Ishikawa (cell line): Measurements from ENCODE around the gene MALRD1.

Experiments used
- CEBPB ChIP-seq: IDR thresholded peaks from 2 replicates; pipeline ENCODE4 v1.6.1; 2012
- CREB1 ChIP-seq: IDR thresholded peaks from 2 replicates; pipeline ENCODE4 v1.6.1; 2012; ENCODE audit warnings: low read depth
- EGR1 ChIP-seq: IDR thresholded peaks from 2 replicates; pipeline ENCODE4 v1.6.1; 2012
- EP300 ChIP-seq: IDR thresholded peaks from 2 replicates; pipeline ENCODE4 v1.6.1; 2012; ENCODE audit warnings: borderline replicate concordance
- FOXM1 ChIP-seq: IDR thresholded peaks from 2 replicates; pipeline ENCODE4 v1.6.1; 2012; ENCODE audit warnings: low read depth, borderline replicate concordance
- MAX ChIP-seq: IDR thresholded peaks from 2 replicates; pipeline ENCODE4 v1.6.1; 2012
- NFIC ChIP-seq: IDR thresholded peaks from 2 replicates; pipeline ENCODE4 v1.6.1; 2012
- RAD21 ChIP-seq: IDR thresholded peaks from 2 replicates; pipeline ENCODE4 v1.6.1; 2012; ENCODE audit warnings: low read depth
- REST ChIP-seq: IDR thresholded peaks from 2 replicates; pipeline ENCODE4 v1.6.1; 2012; ENCODE audit warnings: low read depth, mild to moderate bottlenecking
- TAF1 ChIP-seq: IDR thresholded peaks from 2 replicates; pipeline ENCODE4 v1.6.1; 2012; ENCODE audit warnings: low read depth, mild to moderate bottlenecking
- TCF12 ChIP-seq: IDR thresholded peaks from 2 replicates; pipeline ENCODE4 v1.6.1; 2012; ENCODE audit warnings: low read depth
- TEAD4 ChIP-seq: IDR thresholded peaks from 2 replicates; pipeline ENCODE4 v1.6.1; 2012
- YY1 ChIP-seq: IDR thresholded peaks from 2 replicates; pipeline ENCODE4 v1.6.1; 2012; ENCODE audit warnings: low read depth
- ZBTB7A ChIP-seq: IDR thresholded peaks from 2 replicates; pipeline ENCODE4 v1.6.1; 2012; ENCODE audit warnings: low read depth
- TF ChIP-seq, protein P1 (sequence below): IDR thresholded peaks from 2 replicates; pipeline ENCODE4 v1.6.1; 2012

Gene MALRD1

GRCh38 chr10:19194866-19195265 lies 146.3 kb downstream of the MALRD1 start:
- TF ChIP-seq YY1 (no peak), FOXM1 (no peak), REST (no peak), MAX (no peak), TCF12 (no peak), TAF1 (no peak), ZBTB7A (no peak), CREB1 (no peak), TEAD4 (no peak), NFIC (no peak)
- TF ChIP-seq, protein P1, sequence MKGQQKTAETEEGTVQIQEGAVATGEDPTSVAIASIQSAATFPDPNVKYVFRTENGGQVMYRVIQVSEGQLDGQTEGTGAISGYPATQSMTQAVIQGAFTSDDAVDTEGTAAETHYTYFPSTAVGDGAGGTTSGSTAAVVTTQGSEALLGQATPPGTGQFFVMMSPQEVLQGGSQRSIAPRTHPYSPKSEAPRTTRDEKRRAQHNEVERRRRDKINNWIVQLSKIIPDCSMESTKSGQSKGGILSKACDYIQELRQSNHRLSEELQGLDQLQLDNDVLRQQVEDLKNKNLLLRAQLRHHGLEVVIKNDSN: no peak

- TF ChIP-seq YY1 (no peak), FOXM1 (no peak), CREB1 (no peak), RAD21 (no peak), TAF1 (no peak), TCF12 (no peak), ZBTB7A (no peak), TEAD4 (no peak), MAX (no peak), CEBPB (no peak), REST (no peak), NFIC (no peak), EP300 (no peak)
- TF ChIP-seq, protein P1: no peak
Measured at GRCh38 chr10:19195698-19196097, 147.1 kb downstream of the MALRD1 start.

DNA sequence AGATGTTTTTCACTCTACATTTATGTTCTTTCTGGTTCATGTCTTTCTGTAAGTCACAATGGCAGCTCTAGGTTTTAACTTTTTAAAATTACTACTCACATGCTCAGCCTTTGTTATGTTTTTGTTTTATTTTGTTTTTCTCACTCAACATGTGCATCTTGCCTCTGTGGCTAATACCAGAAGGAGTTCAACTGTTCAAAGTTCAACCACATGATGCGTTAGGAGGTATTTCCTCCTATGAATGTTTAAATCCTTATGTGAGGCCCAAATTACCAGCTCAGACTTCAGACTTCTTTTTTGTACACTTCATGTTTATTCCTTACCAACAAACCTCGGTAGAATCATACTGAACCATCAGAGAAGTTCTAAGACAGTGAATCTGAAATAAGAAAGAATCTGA lies 151.6 kb downstream of the MALRD1 start:
- no peak for TF ChIP-seq EGR1
- TF ChIP-seq NFIC: no peak
- no peak for TF ChIP-seq YY1
- no peak for TF ChIP-seq TCF12

GRCh38 chr10:19204246-19204917 lies 155.8 kb downstream of the MALRD1 start:
- TF ChIP-seq FOXM1 (no peak), NFIC (no peak)

- TF ChIP-seq YY1 (no peak), CREB1 (no peak), TAF1 (no peak), CEBPB (no peak), EP300 (no peak), MAX (no peak), TEAD4 (no peak), TCF12 (no peak), EGR1 (no peak), NFIC (no peak), FOXM1 (no peak)
Measured at GRCh38 chr10:19209319-19209718, 160.7 kb downstream of the MALRD1 start.

DNA sequence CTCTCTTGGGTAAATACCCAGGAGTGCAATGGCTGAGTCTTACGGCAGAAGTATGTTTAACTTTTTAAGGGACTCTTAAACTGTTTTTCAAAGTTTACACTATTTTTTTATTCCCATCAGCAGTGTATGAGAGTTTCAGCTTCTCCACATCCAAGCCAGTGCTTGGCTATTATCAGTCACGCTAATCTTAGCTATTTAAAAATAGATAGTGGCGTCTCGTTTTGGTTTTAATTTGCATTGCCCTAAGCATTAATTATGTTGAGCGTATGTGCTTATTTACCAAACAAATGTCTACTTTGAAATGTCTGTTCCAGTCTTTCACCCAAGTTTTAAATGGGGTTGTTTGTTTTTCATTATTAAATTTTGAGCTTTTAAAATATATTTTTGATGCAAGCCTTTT lies 164.0 kb downstream of the MALRD1 start:
- TF ChIP-seq TAF1: no peak
- no peak for TF ChIP-seq YY1
- TF ChIP-seq NFIC: no peak
- no peak for TF ChIP-seq MAX
- TF ChIP-seq TEAD4: no peak
- TF ChIP-seq FOXM1: no peak
- TF ChIP-seq, protein P1: no peak
- no peak for TF ChIP-seq CREB1
- no peak for TF ChIP-seq ZBTB7A
- TF ChIP-seq REST: no peak
- no peak for TF ChIP-seq TCF12
- no peak for TF ChIP-seq CEBPB
- no peak for TF ChIP-seq EP300
- TF ChIP-seq EGR1: no peak
- no peak for TF ChIP-seq RAD21
